SK-N-SH (cell line): Measurements from ENCODE around the gene NIN. TPM values are rescaled to one million over a fixed set of nuclear protein-coding genes. Genes with fewer than 3 reads are reported as not detected.

Source experiments
- CTCF ChIA-PET: fragments of 300-600, 350-600 bp; formaldehyde crosslinking; extraction: SDS; loops from one replicate; lab custom pipeline; 2021; lab: Yijun Ruan, JAX
- POLR2A ChIA-PET: fragments of 350-600 bp; sonication (Branson Sonifier 250); formaldehyde crosslinking; extraction: SDS; loops from one replicate; lab custom pipeline; 2020; ENCODE audit warnings: antibody characterized with exemption, inconsistent platforms; lab: Yijun Ruan, JAX
- DNase-seq: peaks from one replicate; pipeline ENCODE4 v3.0.0; 2012
- H2AFZ ChIP-seq: fragments of 200-600 bp; sonication (generic); 2 replicates; pipeline ENCODE4 v1.8.1; 2016; ENCODE audit warnings: antibody characterized with exemption, mild to moderate bottlenecking, low read depth
- H3F3A ChIP-seq: fragments of 200-600 bp; sonication (generic); replicated peaks from 2 replicates; pipeline ENCODE3; 2016; ENCODE audit warnings: antibody characterized with exemption, mild to moderate bottlenecking; ENCODE audit not compliant: insufficient read depth
- H3K27ac ChIP-seq, 2 experiments: fragments of 200-500 bp in 1 of 2; fragments of 200-600 bp in 1 of 2; sonication (Bioruptor generic) in 1 of 2; sonication (generic), shearing (Covaris generic) in 1 of 2; 2 replicates each; pipeline versions ENCODE4 v1.5.1 to v1.6.1; 2014 to 2016; ENCODE audit warnings: low read depth in 2 of 2, inconsistent platforms in 1 of 2, low read length in 1 of 2, mild to moderate bottlenecking in 1 of 2, mixed read lengths in 1 of 2
- H3K27me3 ChIP-seq: fragments of 200-600 bp; sonication (generic), shearing (Covaris generic); 2 replicates; pipeline ENCODE4 v1.6.1; 2016; ENCODE audit warnings: mixed run types; ENCODE audit not compliant: insufficient read depth
- H3K36me3 ChIP-seq, 2 experiments: fragments of 200-500 bp in 1 of 2; fragments of 200-600 bp in 1 of 2; sonication (Bioruptor generic) in 1 of 2; sonication (generic) in 1 of 2; replicated peaks in 1 of 2; 2 replicates each; pipeline versions ENCODE3 to v1.5.1; 2014 to 2016; ENCODE audit warnings: low read length in 1 of 2, mild to moderate bottlenecking in 1 of 2; ENCODE audit not compliant: insufficient read depth in 2 of 2, control insufficient read depth in 1 of 2
- H3K4me1 ChIP-seq, 2 experiments: fragments of 200-500 bp in 1 of 2; fragments of 200-600 bp in 1 of 2; sonication (Bioruptor generic) in 1 of 2; sonication (generic), shearing (Covaris generic) in 1 of 2; 2 replicates each; pipeline versions ENCODE4 v1.5.1 to v1.6.1; 2014 to 2016; ENCODE audit warnings: low read depth in 1 of 2, low read length in 1 of 2, mixed run types in 1 of 2; ENCODE audit not compliant: insufficient read depth in 2 of 2, control insufficient read depth in 1 of 2
- H3K4me2 ChIP-seq: fragments of 200-600 bp; sonication (generic), shearing (Covaris generic); 2 replicates; pipeline ENCODE4 v1.6.1; 2017; ENCODE audit warnings: mixed run types
- H3K4me3 ChIP-seq, 2 experiments: fragments of 200-500 bp in 1 of 2; fragments of 200-600 bp in 1 of 2; sonication (Bioruptor generic) in 1 of 2; sonication (generic), shearing (Covaris generic) in 1 of 2; 2 replicates each; pipeline versions ENCODE4 v1.5.1 to v1.8.1; 2014 to 2016; ENCODE audit warnings: low read depth in 2 of 2, inconsistent platforms in 1 of 2, low read length in 1 of 2, mild to moderate bottlenecking in 1 of 2, mixed read lengths in 1 of 2, moderate library complexity in 1 of 2
- H3K79me2 ChIP-seq: fragments of 200-600 bp; sonication (generic); 2 replicates; pipeline ENCODE4 v1.8.1; 2017; ENCODE audit warnings: mild to moderate bottlenecking; ENCODE audit not compliant: insufficient read depth
- H3K9ac ChIP-seq: fragments of 200-600 bp; sonication (generic); 2 replicates; pipeline ENCODE4 v1.6.1; 2017; ENCODE audit warnings: mixed run types
- H3K9me2 ChIP-seq: fragments of 200-600 bp; sonication (generic); 2 replicates; pipeline ENCODE4 v1.6.1; 2017; ENCODE audit warnings: mixed run types
- H3K9me3 ChIP-seq: fragments of 200-600 bp; sonication (generic); 2 replicates; pipeline ENCODE4 v1.6.1; 2017; ENCODE audit warnings: mixed run types, mild to moderate bottlenecking, moderate library complexity
- H4K20me1 ChIP-seq: fragments of 200-600 bp; sonication (generic); 2 replicates; pipeline ENCODE4 v1.6.1; 2017; ENCODE audit warnings: mild to moderate bottlenecking, mixed run types; ENCODE audit not compliant: insufficient read depth
- CTCF ChIP-seq: fragments of 200-600 bp; sonication (generic); IDR thresholded peaks from 2 replicates; pipeline ENCODE4 v1.6.1; 2017; ENCODE audit warnings: antibody characterized with exemption, mild to moderate bottlenecking, moderate library complexity
- EP300 ChIP-seq, 2 experiments: IDR thresholded peaks; 2 replicates each; pipeline versions ENCODE4 v1.4.0 to v1.6.1; 2012; ENCODE audit warnings: borderline replicate concordance in 1 of 2, low read depth in 1 of 2, low read length in 1 of 2
- EZH2phosphoT487 ChIP-seq: fragments of 200-600 bp; sonication (generic); IDR thresholded peaks from 2 replicates; pipeline ENCODE4 v1.6.1; 2017; ENCODE audit warnings: low read depth, mixed run types, mild to moderate bottlenecking, antibody characterized with exemption, moderate library complexity, borderline replicate concordance
- FOSL2 ChIP-seq: IDR thresholded peaks from 2 replicates; pipeline ENCODE4 v1.4.0; 2012; ENCODE audit warnings: low read depth, mild to moderate bottlenecking, moderate library complexity, borderline replicate concordance
- FOXJ3 ChIP-seq: sonication (generic); formaldehyde crosslinking; IDR thresholded peaks from 2 replicates; pipeline ENCODE4 v1.5.1; 2020; ENCODE audit warnings: mild to moderate bottlenecking, missing genetic modification reagents
- MAX ChIP-seq: IDR thresholded peaks from 2 replicates; pipeline ENCODE4 v1.4.0; 2012; ENCODE audit warnings: low read depth
- MEF2A ChIP-seq: IDR thresholded peaks from 2 replicates; pipeline ENCODE4 v1.4.0; 2012; ENCODE audit warnings: low read depth, borderline replicate concordance
- NFIC ChIP-seq: IDR thresholded peaks from 2 replicates; pipeline ENCODE4 v1.4.0; 2012; ENCODE audit warnings: borderline replicate concordance
- NRF1 ChIP-seq: IDR thresholded peaks from 2 replicates; pipeline ENCODE4 v1.6.1; 2012; ENCODE audit warnings: low read depth, mild to moderate bottlenecking, low read length
- PBX3 ChIP-seq: IDR thresholded peaks from 2 replicates; pipeline ENCODE4; 2012
- RFX5 ChIP-seq: IDR thresholded peaks from 2 replicates; pipeline ENCODE4 v1.6.1; 2012; ENCODE audit warnings: mild to moderate bottlenecking, improper control_type of control experiment, low read length
- SIN3A ChIP-seq: IDR thresholded peaks from 2 replicates; pipeline ENCODE4 v1.6.1; 2012; ENCODE audit warnings: low read depth, mild to moderate bottlenecking, low read length, moderate library complexity, borderline replicate concordance
- TAF1 ChIP-seq: IDR thresholded peaks from 2 replicates; pipeline ENCODE4 v1.6.1; 2012; ENCODE audit warnings: low read depth, mild to moderate bottlenecking, low read length, moderate library complexity, borderline replicate concordance
- TCF12 ChIP-seq: IDR thresholded peaks from 2 replicates; pipeline ENCODE4 v1.4.0; 2012
- TEAD4 ChIP-seq: IDR thresholded peaks from 2 replicates; pipeline ENCODE4 v1.4.0; 2012; ENCODE audit warnings: mild to moderate bottlenecking, borderline replicate concordance; ENCODE audit not compliant: insufficient read depth
- USF2 ChIP-seq: fragments of 150-350 bp; IDR thresholded peaks from 2 replicates; pipeline ENCODE4 v1.6.1; 2017; ENCODE audit warnings: antibody characterized with exemption, low read length, low read depth, borderline replicate concordance
- WGBS: methylation state at CpG from one replicate; pipeline ENCODE4 v1.1.6; 2017; ENCODE audit warnings: low lambda C conversion rate; 5-methylcytosine and 5-hydroxymethylcytosine counted together
- polyA plus RNA-seq, 3 experiments: library from polyadenylated mRNA; depleted of rRNA; stranded (reverse); fragments of >200 nt; gene quantifications; 2 replicates each; pipeline ENCODE4 v1.2.3, GENCODE V29; 2012

NIN gene
- polyA plus RNA-seq, 1 of the 3 experiments (the other 2 are of a cell fraction): 10.0 TPM

- POLR2A ChIA-PET: no interaction called here
- Histone ChIP-seq H3K4me2 (no peak overlapping the region), H3K27me3 (no peaks in the 10 kb centered on the region), H4K20me1 (no peaks in the 10 kb centered on the region), H3K9me2 (no peaks in the 10 kb centered on the region), H3F3A (peaks cover 28% of the 10 kb centered on the region), H3K79me2 (no peaks in the 10 kb centered on the region; the same call in 1 of the 2 replicates), H3K27ac (no peak overlapping the region), H3K4me1 (peaks cover 6 to 15% of the 10 kb centered on the region in 2 experiments; a peak in 3 of 4 replicates), H2AFZ (no peak overlapping the region), H3K4me3 (no peak overlapping the region), H3K36me3 (peaks cover 16 to 17% of the 10 kb centered on the region in 2 experiments), H3K9me3 (no peaks in the 10 kb centered on the region), H3K9ac (no peak overlapping the region)
- CTCF ChIA-PET: interaction anchor here (1.3 kb wide), 1 partner anchor 161 kb away, joined by 3 read pairs; no protein-coding TSS in a partner anchor
- TF ChIP-seq TAF1: no peak
- TF ChIP-seq CTCF: no peak
- no peak for TF ChIP-seq MAX
- no peak for TF ChIP-seq FOXJ3 (CRISPR knock-in tag)
- no peak for TF ChIP-seq TEAD4
- no peak for TF ChIP-seq MEF2A
- TF ChIP-seq NFIC: no peak
- TF ChIP-seq NRF1: no peak
- TF ChIP-seq USF2: no peak
- TF ChIP-seq PBX3: no peak
- TF ChIP-seq EP300 (IDR thresholded peaks at IDR 0.05; ENCODE audit: borderline replicate concordance in 1 of 2, low read depth in 1 of 2, low read length in 1 of 2): no peak
- no peak for TF ChIP-seq TCF12
- no peak for TF ChIP-seq FOSL2
- TF ChIP-seq RFX5: no peak
- TF ChIP-seq SIN3A: no peak
- TF ChIP-seq EZH2phosphoT487: no peak
- WGBS: 96% methylated on average over 4 of the region's 4 CpGs
- no peak for DNase-seq
Measured at GRCh38 chr14:50780393-50780792, 50.6 kb downstream of the NIN start.
